OCI-LY1 (cell line): ENCODE results near the gene EBI3.

Experiments used
- H2AFZ ChIP-seq: fragments of 200-600 bp; sonication (generic), shearing (Covaris generic); 2 replicates; pipeline ENCODE4 v1.6.0; 2014; ENCODE audit warnings: antibody characterized with exemption, mild to moderate bottlenecking, low read length
- H3F3A ChIP-seq: fragments of 200-600 bp; sonication (generic), shearing (Covaris generic); 2 replicates; pipeline ENCODE4 v1.6.0; 2014; ENCODE audit warnings: mild to moderate bottlenecking, antibody characterized with exemption, low read length, moderate library complexity; ENCODE audit not compliant: insufficient read depth
- H3K27ac ChIP-seq: fragments of 200-600 bp; sonication (generic); 2 replicates; pipeline ENCODE4 v1.5.1; 2014; ENCODE audit warnings: low read length, mixed run types, mild to moderate bottlenecking, low read depth; ENCODE audit not compliant: poor library complexity, severe bottlenecking
- H3K27me3 ChIP-seq: fragments of 200-600 bp; sonication (generic); 2 replicates; pipeline ENCODE4 v1.6.0; 2014; ENCODE audit warnings: antibody characterized with exemption, mild to moderate bottlenecking, low read length, moderate library complexity; ENCODE audit not compliant: insufficient read depth
- H3K36me3 ChIP-seq: fragments of 200-600 bp; sonication (generic); 2 replicates; pipeline ENCODE4 v1.6.1; 2014; ENCODE audit warnings: mild to moderate bottlenecking, antibody characterized with exemption, low read length, moderate library complexity, mixed read lengths; ENCODE audit not compliant: insufficient read depth
- H3K4me1 ChIP-seq: fragments of 200-600 bp; sonication (generic); 2 replicates; pipeline ENCODE4 v1.5.1; 2014; ENCODE audit warnings: mild to moderate bottlenecking, low read length, moderate library complexity; ENCODE audit not compliant: insufficient read depth, severe bottlenecking
- H3K4me2 ChIP-seq: fragments of 200-600 bp; sonication (generic), shearing (Covaris generic); 2 replicates; pipeline ENCODE4 v1.6.1; 2014; ENCODE audit warnings: low read length
- H3K4me3 ChIP-seq: fragments of 200-600 bp; sonication (generic); 2 replicates; pipeline ENCODE4 v1.5.1; 2014; ENCODE audit warnings: low read length, low read depth, mild to moderate bottlenecking, mixed read lengths; ENCODE audit not compliant: poor library complexity, severe bottlenecking
- H3K79me2 ChIP-seq: fragments of 200-600 bp; shearing (Covaris generic); 2 replicates; pipeline ENCODE4 v1.6.1; 2016; ENCODE audit warnings: mixed run types, low read length, mixed read lengths; ENCODE audit not compliant: insufficient read depth
- H3K9ac ChIP-seq: fragments of 200-600 bp; sonication (generic), shearing (Covaris generic); 2 replicates; pipeline ENCODE4 v1.6.1; 2014; ENCODE audit warnings: mild to moderate bottlenecking, low read length, mixed read lengths
- H3K9me2 ChIP-seq: fragments of 200-600 bp; sonication (generic), shearing (Covaris generic); 2 replicates; pipeline ENCODE4 v1.6.1; 2014; ENCODE audit warnings: low read depth, mild to moderate bottlenecking, low read length, mixed read lengths
- H3K9me3 ChIP-seq: fragments of 200-600 bp; shearing (Covaris generic); 2 replicates; pipeline ENCODE4 v1.6.1; 2014; ENCODE audit warnings: low read length, mixed read lengths
- H4K20me1 ChIP-seq: fragments of 200-600 bp; sonication (generic), shearing (Covaris generic); 2 replicates; pipeline ENCODE4 v1.6.0; 2016; ENCODE audit warnings: mild to moderate bottlenecking, low read length; ENCODE audit not compliant: insufficient read depth
- CTCF ChIP-seq: fragments of 200-600 bp; sonication (generic), shearing (Covaris generic); IDR thresholded peaks from 2 replicates; pipeline ENCODE4 v1.5.1; 2017; ENCODE audit warnings: mild to moderate bottlenecking, antibody characterized with exemption, low read length, moderate library complexity, mixed read lengths
- EZH2 ChIP-seq: fragments of 200-600 bp; sonication (generic), shearing (Covaris generic); IDR thresholded peaks from 2 replicates; pipeline ENCODE4 v1.8.0; 2017; ENCODE audit warnings: borderline replicate concordance, mixed run types, mild to moderate bottlenecking, antibody characterized with exemption, low read length, moderate library complexity, mixed read lengths

Gene EBI3

GRCh38 chr19:4194353-4194752 is 35.0 kb upstream of the EBI3 start:
- Histone ChIP-seq H3K27me3 (peaks cover 4% of the 10 kb centered on the region; the same call in 1 of the 2 replicates), H3K4me3 (no peak overlapping the region), H3K36me3 (no peaks in the 10 kb centered on the region), H3K4me2 (no peak overlapping the region), H3K9ac (no peak overlapping the region), H3K9me3 (peaks cover 3% of the 10 kb centered on the region; the same call in 1 of the 2 replicates), H2AFZ (no peak overlapping the region), H3K4me1 (no peaks in the 10 kb centered on the region), H3K9me2 (no peaks in the 10 kb centered on the region), H3F3A (no peaks in the 10 kb centered on the region), H3K79me2 (no peaks in the 10 kb centered on the region), H3K27ac (no peak overlapping the region), H4K20me1 (no peaks in the 10 kb centered on the region)
- no peak for TF ChIP-seq CTCF
- no peak for TF ChIP-seq EZH2

- Histone ChIP-seq H3K27ac (no peak overlapping the region), H3K79me2 (no peaks in the 10 kb centered on the region), H2AFZ (no peak overlapping the region), H3K36me3 (no peaks in the 10 kb centered on the region), H3K9ac (no peak overlapping the region), H3K4me3 (no peak overlapping the region), H3K9me2 (no peaks in the 10 kb centered on the region), H3F3A (no peaks in the 10 kb centered on the region), H3K9me3 (peaks cover 3% of the 10 kb centered on the region; the same call in 1 of the 2 replicates), H3K4me2 (no peak overlapping the region), H3K4me1 (no peaks in the 10 kb centered on the region), H3K27me3 (peaks cover 4% of the 10 kb centered on the region; the same call in 1 of the 2 replicates), H4K20me1 (no peaks in the 10 kb centered on the region)
- TF ChIP-seq CTCF (no peak), EZH2 (no peak)
These were observed 33.3 kb upstream of the EBI3 start for GRCh38 chr19:4196009-4196408.

- Histone ChIP-seq H3K27me3 (peaks cover 4% of the 10 kb centered on the region; the same call in 1 of the 2 replicates), H3K9ac (no peak overlapping the region), H3K36me3 (no peaks in the 10 kb centered on the region), H3K9me3 (peaks cover 3% of the 10 kb centered on the region; the same call in 1 of the 2 replicates), H2AFZ (no peak overlapping the region), H3F3A (no peaks in the 10 kb centered on the region), H3K4me1 (no peaks in the 10 kb centered on the region), H3K27ac (no peak overlapping the region), H3K79me2 (no peaks in the 10 kb centered on the region), H4K20me1 (no peaks in the 10 kb centered on the region), H3K4me2 (no peak overlapping the region), H3K4me3 (no peak overlapping the region), H3K9me2 (no peaks in the 10 kb centered on the region)
- TF ChIP-seq EZH2 (no peak), CTCF (no peak)
These were observed 32.7 kb upstream of the EBI3 start for GRCh38 chr19:4196587-4197148.
